Measurements from ENCODE around the gene XRN1. TPM values are rescaled to one million over a fixed set of nuclear protein-coding genes. Genes with fewer than 3 reads are reported as not detected.

The XRN1 gene
- total and polyA plus RNA-seq, 2 of the 8 experiments (the other 6 are each of a cell fraction or from before 2014, with no cell fraction given): 1.9 to 17.2 TPM

GRCh38 chr3:142434503-142434902 lies 13.3 kb downstream of the XRN1 start:
- H3K18ac ChIP-seq (ENCODE audit: extremely low read depth, low read length): no peak overlapping the region
- no peaks in the 10 kb centered on the region for H3K23me2 ChIP-seq (ENCODE audit: low read depth, low read length)
- no peak overlapping the region for H4K5ac ChIP-seq (ENCODE audit: insufficient read length, low read depth, low read length)
- H3K4ac ChIP-seq (replicated peaks; ENCODE audit: insufficient read length, low read depth, low read length): no peak overlapping the region
- no peak overlapping the region for H2BK5ac ChIP-seq (ENCODE audit: low read depth, low read length)
- no peaks in the 10 kb centered on the region for H4K20me1 ChIP-seq (replicated peaks in 1 of 2; ENCODE audit: control insufficient read depth in 1 of 2, insufficient read depth in 2 of 2, low read length in 2 of 2)
- no peak overlapping the region for H2BK12ac ChIP-seq (ENCODE audit: low read depth, low read length)
- no peak overlapping the region for H3K4me3 ChIP-seq (ENCODE audit: extremely low read depth in 1 of 4, insufficient read depth in 2 of 4, low read depth in 3 of 4, low read length in 4 of 4)
- H3K4me1 ChIP-seq (replicated peaks in 1 of 4; ENCODE audit: control insufficient read depth in 3 of 4, insufficient read depth in 4 of 4, low read length in 3 of 4): no peaks in the 10 kb centered on the region
- POLR2A ChIA-PET (ENCODE audit: partially characterized antibody): interaction anchor here (1.3 kb wide), 1 partner anchor 13 kb away, joined by 4 read pairs; no protein-coding TSS in a partner anchor
- H2BK15ac ChIP-seq (ENCODE audit: low read length): no peak overlapping the region
- CTCF ChIA-PET (ENCODE audit: partially characterized antibody): interaction anchor here (0.6 kb wide), 1 partner anchor 764 kb away, joined by 3 read pairs; no protein-coding TSS in a partner anchor
- TF ChIP-seq KDM1A (IDR thresholded peaks at IDR 0.05; ENCODE audit: borderline replicate concordance, low read length): no peak
- no peak for TF ChIP-seq ZNF274 (IDR thresholded peaks at IDR 0.05; ENCODE audit: borderline replicate concordance, extremely low read depth, low read length)
- TF ChIP-seq CBX8 (IDR thresholded peaks at IDR 0.05; ENCODE audit: borderline replicate concordance, low read depth, low read length): no peak
- no peak for TF ChIP-seq CREB1 (IDR thresholded peaks at IDR 0.05)
- no peak for TF ChIP-seq JUND (IDR thresholded peaks at IDR 0.05; ENCODE audit: low read length)
- TF ChIP-seq SUZ12 (IDR thresholded peaks at IDR 0.05; ENCODE audit: low read length): no peak
- TF ChIP-seq TCF12 (IDR thresholded peaks at IDR 0.05; ENCODE audit: low read depth, low read length): no peak
- TF ChIP-seq SRF (IDR thresholded peaks at IDR 0.05; ENCODE audit: low read depth, low read length): no peak
- no peak for TF ChIP-seq SP1 (IDR thresholded peaks at IDR 0.05; ENCODE audit: low read depth, low read length)
- TF ChIP-seq CEBPB (IDR thresholded peaks at IDR 0.05; ENCODE audit: low read depth, low read length): peak; percentile 91
- TF ChIP-seq SAP30 (IDR thresholded peaks at IDR 0.05; ENCODE audit: insufficient read depth, insufficient replicate concordance, low read length): no peak
- TF ChIP-seq POLR2AphosphoS5 (IDR thresholded peaks at IDR 0.05; ENCODE audit: low read depth, low read length): no peak
- peak; percentile 66 for TF ChIP-seq ATF3 (IDR thresholded peaks at IDR 0.05; ENCODE audit: insufficient read depth, low read depth, low read length)
- no peaks in the 10 kb centered on the region for H3K79me1 ChIP-seq (ENCODE audit: low read depth, low read length)
- H3K4me2 ChIP-seq (ENCODE audit: insufficient read depth in 1 of 2, low read depth in 2 of 2, low read length in 2 of 2): no peak overlapping the region
- WGBS, 2 experiments (ENCODE audit: extremely low coverage in 1 of 2, insufficient coverage in 1 of 2, insufficient read length in 1 of 2, insufficient replicate concordance in 2 of 2, low coverage in 1 of 2, low lambda C conversion rate in 2 of 2, missing lambda C conversion rate in 1 of 2): 83% methylated on average over 4 of the region's 4 CpGs; no CpG with 5 or more reads in 1 of the 2 experiments
- H3K14ac ChIP-seq (ENCODE audit: insufficient read length): no peak overlapping the region
- DNase-seq (ENCODE audit: low read depth in 1 of 2, low spot score in 2 of 2) (no peak), FAIRE-seq (no peak)
- H3K27ac ChIP-seq (ENCODE audit: low read depth, low read length): no peak overlapping the region
- no peak overlapping the region for H3K9ac ChIP-seq (replicated peaks in 1 of 4; ENCODE audit: extremely low read depth in 1 of 4, low read depth in 3 of 4, low read length in 3 of 4)
- H2BK120ac ChIP-seq (replicated peaks; ENCODE audit: low read depth, low read length): no peak overlapping the region
- H4K8ac ChIP-seq (ENCODE audit: extremely low read depth, insufficient read depth, low read length): no peak overlapping the region
- no peak overlapping the region for H2AK5ac ChIP-seq (ENCODE audit: low read depth, low read length)
- no peaks in the 10 kb centered on the region for H3K27me3 ChIP-seq (replicated peaks in 1 of 4; ENCODE audit: control insufficient read depth in 3 of 4, extremely low read depth in 1 of 4, insufficient read depth in 3 of 4, low read length in 3 of 4)
- no peak overlapping the region for H3K56ac ChIP-seq (replicated peaks; ENCODE audit: insufficient read length, low read depth, low read length)
- H2AFZ ChIP-seq (ENCODE audit: low read length): no peak overlapping the region
- no peak overlapping the region for H4K91ac ChIP-seq (replicated peaks; ENCODE audit: insufficient read length, low read length)
- H3K23ac ChIP-seq (ENCODE audit: insufficient read length): no peak overlapping the region
- H3K79me2 ChIP-seq (ENCODE audit: control insufficient read depth in 1 of 2, insufficient read depth in 2 of 2, low read length in 2 of 2): peaks cover 0 to 10% of the 10 kb centered on the region in 2 experiments; a peak in 2 of 4 replicates
- H3K36me3 ChIP-seq (ENCODE audit: control insufficient read depth in 2 of 4, insufficient read depth in 4 of 4, low read length in 3 of 4): peaks cover 0 to 8% (median 3%) of the 10 kb centered on the region in 4 experiments; a peak in 5 of 8 replicates
- H2BK20ac ChIP-seq (ENCODE audit: low read length): no peak overlapping the region
- no peaks in the 10 kb centered on the region for H3K9me3 ChIP-seq (ENCODE audit: insufficient read depth in 2 of 2, low read depth in 1 of 2, low read length in 1 of 2)
